Hair follicle dermal papilla cell (primary cell): ENCODE data around the gene APBA1. TPM values are rescaled to one million over a fixed set of nuclear protein-coding genes. Genes with fewer than 3 reads are reported as not detected.

Source experiments
- total RNA-seq: library from RNA; depleted of rRNA; stranded (reverse); fragments of >200 nt; gene quantifications from 2 replicates; pipeline ENCODE4 v1.2.3, GENCODE V29; 2012

Gene APBA1
- 11.5 and 14.8 TPM in 2 replicates for total RNA-seq

GRCh38 chr9:69671879-69672595 lies at the start of gene APBA1:
Gene APBA1 (minus strand): TSS chr9:69672371.

Other genes with a start within 250 kb of the APBA1 start
- gene PTAR1, start 87.6 kb upstream of the APBA1 start, total RNA-seq: 84.5 and 105 TPM in 2 replicates
- gene CFAP95, start 148.4 kb upstream of the APBA1 start, total RNA-seq: not detected in 2 replicates